GM23338 (cell line): ENCODE data around the gene ADCY6.

Experiments
- CREB1 ChIP-seq: fragments of 250-450 bp; sonication (Bioruptor Pico); IDR thresholded peaks from 2 replicates; pipeline ENCODE4 v1.5.0; 2020; ENCODE audit warnings: low read depth, mild to moderate bottlenecking, moderate library complexity
- CTCF ChIP-seq, 2 experiments: fragments of 200-600 bp in 1 of 2; sonication (generic) in 1 of 2; conservative IDR thresholded peaks; 2 replicates each; pipeline versions ENCODE4 v1.5.1 to v1.6.1; 2016 to 2017; ENCODE audit warnings: antibody characterized with exemption in 2 of 2, low read depth in 2 of 2, mild to moderate bottlenecking in 2 of 2, moderate library complexity in 1 of 2
- EZH2 ChIP-seq: fragments of 200-600 bp; sonication (generic); IDR thresholded peaks from one replicate; pipeline ENCODE4 v1.8.0; 2017; ENCODE audit warnings: antibody characterized with exemption, mild to moderate bottlenecking, low read depth; ENCODE audit not compliant: unreplicated experiment
- EZH2phosphoT487 ChIP-seq: fragments of 200-600 bp; sonication (generic); IDR thresholded peaks from one replicate; pipeline ENCODE4 v1.8.1; 2018; ENCODE audit warnings: antibody characterized with exemption; ENCODE audit not compliant: unreplicated experiment
- JUNB ChIP-seq: IDR thresholded peaks from one replicate; pipeline ENCODE4 v1.6.1; 2016; ENCODE audit warnings: antibody characterized with exemption; ENCODE audit not compliant: unreplicated experiment
- POLR2AphosphoS5 ChIP-seq: IDR thresholded peaks from 2 replicates; pipeline ENCODE4 v1.6.1; 2016; ENCODE audit warnings: antibody characterized with exemption, low read depth
- REST ChIP-seq: IDR thresholded peaks from one replicate; pipeline ENCODE4 v1.6.1; 2018; ENCODE audit warnings: antibody characterized with exemption; ENCODE audit not compliant: unreplicated experiment
- STAT1 ChIP-seq: IDR thresholded peaks from one replicate; pipeline ENCODE4 v1.6.1; 2016; ENCODE audit warnings: antibody characterized with exemption; ENCODE audit not compliant: unreplicated experiment
- ZNF114 ChIP-seq: fragments of 250-450 bp; sonication (Bioruptor Pico); IDR thresholded peaks from 2 replicates; pipeline ENCODE4 v1.5.0; 2020; ENCODE audit warnings: mild to moderate bottlenecking, moderate library complexity
- ZNF462 ChIP-seq: fragments of 250-450 bp; sonication (Bioruptor Pico); IDR thresholded peaks from 2 replicates; pipeline ENCODE4 v1.5.0; 2020; ENCODE audit warnings: mild to moderate bottlenecking, moderate library complexity

GRCh38 chr12:48818831-48819590 is 30.1 kb upstream of the ADCY6 start:
- TF ChIP-seq CTCF (conservative IDR thresholded peaks at IDR 0.05; ENCODE audit: low read depth in 2 of 2): peak; percentile 73
- 0 out of 2 replicates have a peak, but pooled peaks have one; percentile 10 for TF ChIP-seq CREB1 (CRISPR knock-in tag)
- TF ChIP-seq EZH2: peak; percentile 28
- TF ChIP-seq POLR2AphosphoS5: no peak
- no peak for TF ChIP-seq JUNB
- no peak for TF ChIP-seq EZH2phosphoT487
- no peak for TF ChIP-seq STAT1
- TF ChIP-seq REST: no peak
- no peak for TF ChIP-seq ZNF462 (CRISPR knock-in tag)
- no peak for TF ChIP-seq ZNF114
